Measurements from ENCODE around the gene FSTL4. TPM values are rescaled to one million over a fixed set of nuclear protein-coding genes. Genes with fewer than 3 reads are reported as not detected.

FSTL4 gene
- total RNA-seq, 1 experiment from 2014 or later: not detected

DNA sequence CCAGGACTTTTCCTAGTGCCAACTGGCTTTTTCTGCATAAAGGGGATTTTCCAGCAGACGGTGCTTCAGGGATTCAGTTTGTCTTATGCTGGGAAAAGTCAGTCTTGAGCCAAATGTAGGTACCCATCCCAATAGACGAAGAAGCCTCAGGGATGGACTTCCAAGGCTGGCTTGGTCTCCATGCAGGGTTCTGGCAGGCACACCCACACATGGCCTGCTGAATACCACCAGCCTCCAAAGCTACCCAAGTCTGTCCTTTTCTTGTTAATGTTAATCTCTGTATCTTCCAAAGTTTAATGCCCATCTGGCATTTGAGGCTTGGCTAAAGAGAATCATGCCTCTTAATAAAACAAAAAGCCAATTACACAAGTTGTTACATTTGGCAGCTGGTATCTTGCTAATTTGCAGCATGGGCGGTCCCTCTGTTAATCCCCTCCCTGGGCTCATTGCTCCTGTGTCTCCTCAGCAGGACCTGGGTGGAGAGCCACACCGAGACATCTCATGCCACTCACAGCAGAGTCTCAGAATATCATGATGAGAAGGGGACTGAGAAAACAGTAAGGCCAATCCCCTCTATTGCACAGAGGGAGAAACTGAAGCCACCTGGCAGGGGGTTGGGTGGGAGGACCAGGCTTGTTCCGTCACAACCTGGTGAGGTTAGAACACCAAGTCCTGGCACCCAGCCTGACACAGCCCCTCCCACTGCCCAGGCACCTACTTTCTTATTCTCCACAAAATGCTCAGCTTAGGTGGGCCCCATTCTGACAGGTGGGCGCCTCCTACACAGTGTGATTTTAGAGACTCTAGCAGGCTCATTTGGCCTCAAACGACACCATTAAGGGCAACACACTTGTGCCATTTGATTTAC lies 243.2 kb downstream of the FSTL4 start:
- CTCF ChIA-PET: interaction anchor here (0.6 kb wide), 1 partner anchor 1095 kb away, joined by 8 read pairs; no protein-coding TSS in a partner anchor
- intact Hi-C loops (cut with micrococcal nuclease; ENCODE audit: unreplicated experiment): no loop called here

DNA sequence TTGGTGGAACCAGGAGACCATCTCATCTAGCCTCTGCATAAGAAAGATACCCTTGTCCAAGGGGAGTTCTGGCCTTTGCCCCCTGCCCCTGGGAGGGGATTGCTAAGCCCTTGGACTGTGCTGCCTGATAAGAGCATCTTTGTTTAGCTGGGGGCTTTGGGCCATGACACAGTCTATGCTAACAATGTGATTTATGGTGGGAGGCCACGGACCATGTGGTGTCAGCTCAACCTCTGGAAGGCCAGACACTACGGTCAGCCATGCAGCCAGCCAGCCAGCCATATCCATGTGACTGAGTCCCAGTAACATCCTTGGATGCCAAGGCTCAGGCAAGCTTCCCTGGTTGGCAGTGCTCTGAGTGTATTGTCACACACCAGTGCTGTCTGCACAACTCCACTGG lies 244.4 kb downstream of the FSTL4 start:
- intact Hi-C loops (cut with micrococcal nuclease; ENCODE audit: unreplicated experiment): no loop called here
- Mint-ChIP-seq H3K4me3 (ENCODE audit: low read depth, unreplicated experiment) (no peak overlapping the region), H3K27ac (ENCODE audit: unreplicated experiment) (no peak overlapping the region), H3K4me1 (ENCODE audit: low read depth, unreplicated experiment) (no peaks in the 10 kb centered on the region), H3K9me3 (ENCODE audit: low read depth, unreplicated experiment) (no peaks in the 10 kb centered on the region), H3K27me3 (ENCODE audit: unreplicated experiment) (peaks cover 89% of the 10 kb centered on the region), H3K36me3 (ENCODE audit: insufficient read depth, unreplicated experiment) (no peaks in the 10 kb centered on the region)
- TF ChIP-seq, protein P1, sequence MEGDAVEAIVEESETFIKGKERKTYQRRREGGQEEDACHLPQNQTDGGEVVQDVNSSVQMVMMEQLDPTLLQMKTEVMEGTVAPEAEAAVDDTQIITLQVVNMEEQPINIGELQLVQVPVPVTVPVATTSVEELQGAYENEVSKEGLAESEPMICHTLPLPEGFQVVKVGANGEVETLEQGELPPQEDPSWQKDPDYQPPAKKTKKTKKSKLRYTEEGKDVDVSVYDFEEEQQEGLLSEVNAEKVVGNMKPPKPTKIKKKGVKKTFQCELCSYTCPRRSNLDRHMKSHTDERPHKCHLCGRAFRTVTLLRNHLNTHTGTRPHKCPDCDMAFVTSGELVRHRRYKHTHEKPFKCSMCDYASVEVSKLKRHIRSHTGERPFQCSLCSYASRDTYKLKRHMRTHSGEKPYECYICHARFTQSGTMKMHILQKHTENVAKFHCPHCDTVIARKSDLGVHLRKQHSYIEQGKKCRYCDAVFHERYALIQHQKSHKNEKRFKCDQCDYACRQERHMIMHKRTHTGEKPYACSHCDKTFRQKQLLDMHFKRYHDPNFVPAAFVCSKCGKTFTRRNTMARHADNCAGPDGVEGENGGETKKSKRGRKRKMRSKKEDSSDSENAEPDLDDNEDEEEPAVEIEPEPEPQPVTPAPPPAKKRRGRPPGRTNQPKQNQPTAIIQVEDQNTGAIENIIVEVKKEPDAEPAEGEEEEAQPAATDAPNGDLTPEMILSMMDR (IDR thresholded peaks at IDR 0.05; ENCODE audit: unreplicated experiment): no peak
- no TSS peak for BruUV-seq (replicated peaks)
- no peak for DNase-seq
- CTCF ChIA-PET: interaction anchor here (0.8 kb wide), 1 partner anchor 36 kb away, joined by 3 read pairs; no protein-coding TSS in a partner anchor

More for the DNA sequence above, 243.2 kb downstream of the FSTL4 start:
- Mint-ChIP-seq H3K27me3 (ENCODE audit: unreplicated experiment) (peaks cover 88% of the 10 kb centered on the region), H3K4me3 (ENCODE audit: low read depth, unreplicated experiment) (no peak overlapping the region), H3K27ac (ENCODE audit: unreplicated experiment) (no peak overlapping the region), H3K4me1 (ENCODE audit: low read depth, unreplicated experiment) (no peaks in the 10 kb centered on the region), H3K9me3 (ENCODE audit: low read depth, unreplicated experiment) (no peaks in the 10 kb centered on the region), H3K36me3 (ENCODE audit: insufficient read depth, unreplicated experiment) (no peaks in the 10 kb centered on the region)
- TF ChIP-seq, protein P1 (IDR thresholded peaks at IDR 0.05; ENCODE audit: unreplicated experiment): no peak
- DNase-seq: no peak
- BruUV-seq (replicated peaks): no TSS peak

DNA sequence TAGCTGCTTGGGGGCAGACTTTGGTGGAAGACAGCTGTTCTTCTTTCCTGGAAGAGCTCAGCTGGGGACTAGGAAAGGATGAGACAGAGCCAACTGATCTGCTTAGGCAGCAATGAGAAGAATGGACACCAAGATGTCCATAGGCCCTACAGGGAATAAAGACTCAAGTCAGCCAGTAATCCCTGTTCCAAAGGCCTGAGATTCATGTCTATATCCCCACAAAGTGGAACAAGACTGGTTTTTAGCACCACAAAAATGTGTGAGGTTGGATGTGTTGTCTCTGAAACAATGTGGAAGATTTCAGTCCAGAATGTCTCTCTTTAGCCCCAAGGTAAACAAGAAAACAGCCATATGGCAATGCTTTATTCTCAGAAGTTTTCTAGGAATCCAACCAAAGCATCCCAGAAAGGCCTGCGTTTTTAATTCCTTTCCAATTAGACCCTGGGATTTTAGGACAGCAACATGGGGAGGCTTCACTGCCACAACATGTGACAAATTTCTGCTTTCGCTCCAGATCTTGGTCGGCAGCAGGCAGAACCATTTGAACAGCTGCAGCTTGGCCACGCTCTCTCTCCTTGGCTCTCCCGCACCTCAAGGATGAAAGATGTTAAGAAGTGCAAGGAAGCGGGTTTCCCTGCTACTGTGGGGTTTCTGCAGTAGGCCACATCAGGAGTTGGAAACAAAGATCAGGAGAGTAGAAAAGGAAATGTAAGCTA lies 245.1 kb downstream of the FSTL4 start:
- Mint-ChIP-seq H3K4me3 (ENCODE audit: low read depth, unreplicated experiment) (no peak overlapping the region), H3K27ac (ENCODE audit: unreplicated experiment) (no peak overlapping the region), H3K4me1 (ENCODE audit: low read depth, unreplicated experiment) (no peaks in the 10 kb centered on the region), H3K36me3 (ENCODE audit: insufficient read depth, unreplicated experiment) (no peaks in the 10 kb centered on the region), H3K27me3 (ENCODE audit: unreplicated experiment) (peaks cover 89% of the 10 kb centered on the region), H3K9me3 (ENCODE audit: low read depth, unreplicated experiment) (no peaks in the 10 kb centered on the region)
- intact Hi-C loops (cut with micrococcal nuclease; ENCODE audit: unreplicated experiment): no loop called here
- no peak for DNase-seq
- TF ChIP-seq, protein P1 (IDR thresholded peaks at IDR 0.05; ENCODE audit: unreplicated experiment): no peak
- CTCF ChIA-PET: interaction anchor here (0.8 kb wide), 1 partner anchor 37 kb away, joined by 3 read pairs; no protein-coding TSS in a partner anchor
- BruUV-seq (replicated peaks): no TSS peak

DNA sequence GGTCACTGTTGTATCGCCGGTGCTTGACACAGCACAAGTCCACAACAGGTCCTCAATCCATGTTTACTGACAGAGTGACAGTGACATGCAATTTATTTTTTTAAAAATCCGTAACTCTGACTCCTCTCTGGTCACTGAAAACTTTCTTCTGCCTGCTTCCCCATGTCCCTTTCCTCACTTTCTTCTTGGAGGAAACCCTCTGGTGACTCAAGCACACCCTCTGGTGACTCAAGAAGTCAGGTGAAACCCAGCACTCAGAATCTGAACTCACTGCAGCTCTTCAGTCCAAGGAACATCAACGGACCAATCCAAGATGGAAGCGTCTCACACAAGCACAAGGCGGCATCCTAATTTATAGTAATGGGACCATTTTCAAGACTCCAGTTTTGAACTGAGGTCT lies 245.9 kb downstream of the FSTL4 start:
- intact Hi-C loops (cut with micrococcal nuclease; ENCODE audit: unreplicated experiment): no loop called here
- peaks cover 89% of the 10 kb centered on the region for H3K27me3 Mint-ChIP-seq (ENCODE audit: unreplicated experiment)
- no peaks in the 10 kb centered on the region for H3K36me3 Mint-ChIP-seq (ENCODE audit: insufficient read depth, unreplicated experiment)
- no peaks in the 10 kb centered on the region for H3K4me1 Mint-ChIP-seq (ENCODE audit: low read depth, unreplicated experiment)
- no peaks in the 10 kb centered on the region for H3K9me3 Mint-ChIP-seq (ENCODE audit: low read depth, unreplicated experiment)
- no peak overlapping the region for H3K27ac Mint-ChIP-seq (ENCODE audit: unreplicated experiment)
- no TSS peak for BruUV-seq (replicated peaks)
- CTCF ChIA-PET: no interaction called here
- TF ChIP-seq, protein P1 (IDR thresholded peaks at IDR 0.05; ENCODE audit: unreplicated experiment): no peak
- H3K4me3 Mint-ChIP-seq (ENCODE audit: low read depth, unreplicated experiment): no peak overlapping the region
- DNase-seq: no peak
